Measurements from ENCODE around the gene TMEM218. TPM values are rescaled to one million over a fixed set of nuclear protein-coding genes. Genes with fewer than 3 reads are reported as not detected.

The TMEM218 gene
- total RNA-seq, 1 experiment from 2014 or later: 17.9 TPM

DNA sequence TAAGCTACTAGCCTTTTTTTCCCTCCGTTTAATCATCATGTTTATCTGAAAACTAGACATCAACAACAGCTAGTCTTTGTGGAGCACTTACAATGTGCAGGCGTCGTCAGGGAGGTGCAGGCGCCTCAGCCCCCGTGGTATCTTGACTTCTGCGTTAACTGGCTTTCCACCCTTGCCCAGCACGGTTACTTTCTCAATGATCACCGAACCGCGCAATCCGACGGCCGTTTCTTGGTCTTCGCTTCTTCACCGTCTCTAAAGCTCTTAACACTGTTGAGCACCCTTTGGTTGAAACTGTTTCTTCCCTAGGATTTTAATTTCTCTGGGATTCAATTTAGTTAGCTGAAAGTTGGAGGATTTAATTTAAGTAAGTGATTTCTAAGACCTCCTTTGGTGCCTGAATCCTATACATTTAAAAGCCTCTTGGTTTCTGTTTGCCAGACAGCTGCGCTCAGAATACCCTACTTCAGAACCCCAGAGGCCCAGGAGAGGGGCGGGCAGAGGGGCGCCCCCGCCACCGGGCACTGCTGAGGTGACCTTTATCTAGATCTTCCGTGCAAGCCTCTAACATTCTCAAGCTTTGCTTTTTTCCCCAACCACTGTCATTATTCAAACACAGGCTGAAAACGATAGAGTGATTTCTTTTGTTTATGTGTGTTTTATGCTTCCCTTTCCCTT lies 18.0 kb upstream of the TMEM218 start:
- DNase-seq (ENCODE audit: low read depth, low spot score): no peak
- ChIA-PET RAD21 (ENCODE audit: low non-redundant PET in 1 of 2, low total read pairs in 2 of 2, uncharacterized antibody in 2 of 2, unreplicated experiment in 2 of 2) (no interaction called here), POLR2A (no interaction called here), CTCF (no interaction called here)
- Histone ChIP-seq H3K4me2 (ENCODE audit: low read length) (no peak overlapping the region), H3K9me2 (ENCODE audit: insufficient read depth) (no peaks in the 10 kb centered on the region), H3K79me2 (ENCODE audit: insufficient read depth, low read length) (no peaks in the 10 kb centered on the region), H3K9me3 (ENCODE audit: control insufficient read depth in 1 of 2, insufficient read depth in 1 of 2, low read depth in 1 of 2, low read length in 2 of 2) (no peaks in the 10 kb centered on the region), H4K20me1 (ENCODE audit: insufficient read depth) (no peaks in the 10 kb centered on the region), H3K4me3 (replicated peaks in 1 of 2; ENCODE audit: low read depth in 1 of 2, low read length in 2 of 2) (no peak overlapping the region), H3K36me3 (ENCODE audit: control insufficient read depth in 1 of 2, insufficient read depth in 2 of 2, low read length in 2 of 2) (no peaks in the 10 kb centered on the region), H2AFZ (ENCODE audit: low read depth, low read length, poor library complexity, severe bottlenecking) (no peak overlapping the region), H3K27me3 (ENCODE audit: insufficient read depth, low read length) (0 out of 2 replicates have a peak, but pooled peaks cover 4% of the 10 kb centered on the region), H3K27ac (ENCODE audit: low read depth, low read length) (no peak overlapping the region), H3K9ac (ENCODE audit: low read length) (no peak overlapping the region), H3K4me1 (ENCODE audit: control insufficient read depth in 1 of 2, insufficient read depth in 2 of 2, low read length in 2 of 2) (peaks cover 0 to 2% of the 10 kb centered on the region in 2 experiments; a peak in 1 of 4 replicates)
- no TSS peak for BruUV-seq (replicated peaks)
- intact Hi-C loops (cut with micrococcal nuclease): no loop called here
- no peak for ATAC-seq
- TF ChIP-seq RAD21 (IDR thresholded peaks at IDR 0.05; ENCODE audit: low read depth): no peak
- TF ChIP-seq, protein P1, sequence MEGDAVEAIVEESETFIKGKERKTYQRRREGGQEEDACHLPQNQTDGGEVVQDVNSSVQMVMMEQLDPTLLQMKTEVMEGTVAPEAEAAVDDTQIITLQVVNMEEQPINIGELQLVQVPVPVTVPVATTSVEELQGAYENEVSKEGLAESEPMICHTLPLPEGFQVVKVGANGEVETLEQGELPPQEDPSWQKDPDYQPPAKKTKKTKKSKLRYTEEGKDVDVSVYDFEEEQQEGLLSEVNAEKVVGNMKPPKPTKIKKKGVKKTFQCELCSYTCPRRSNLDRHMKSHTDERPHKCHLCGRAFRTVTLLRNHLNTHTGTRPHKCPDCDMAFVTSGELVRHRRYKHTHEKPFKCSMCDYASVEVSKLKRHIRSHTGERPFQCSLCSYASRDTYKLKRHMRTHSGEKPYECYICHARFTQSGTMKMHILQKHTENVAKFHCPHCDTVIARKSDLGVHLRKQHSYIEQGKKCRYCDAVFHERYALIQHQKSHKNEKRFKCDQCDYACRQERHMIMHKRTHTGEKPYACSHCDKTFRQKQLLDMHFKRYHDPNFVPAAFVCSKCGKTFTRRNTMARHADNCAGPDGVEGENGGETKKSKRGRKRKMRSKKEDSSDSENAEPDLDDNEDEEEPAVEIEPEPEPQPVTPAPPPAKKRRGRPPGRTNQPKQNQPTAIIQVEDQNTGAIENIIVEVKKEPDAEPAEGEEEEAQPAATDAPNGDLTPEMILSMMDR (IDR thresholded peaks at IDR 0.05 in 2 of 3, conservative IDR thresholded peaks at IDR 0.05 in 1 of 3; ENCODE audit: borderline replicate concordance in 1 of 3, insufficient read depth in 1 of 3, low read depth in 2 of 3, low read length in 2 of 3): no peak
- no peak for TF ChIP-seq POLR2AphosphoS5 (IDR thresholded peaks at IDR 0.05; ENCODE audit: low read depth, low read length)
- TF ChIP-seq CEBPB (IDR thresholded peaks at IDR 0.05; ENCODE audit: low read depth): no peak
- TF ChIP-seq EZH2phosphoT487 (IDR thresholded peaks at IDR 0.05; ENCODE audit: borderline replicate concordance): no peak
- no peak for TF ChIP-seq ZFX (IDR thresholded peaks at IDR 0.05)
- TF ChIP-seq EGR1 (IDR thresholded peaks at IDR 0.05; ENCODE audit: low read depth): no peak
- no peak for TF ChIP-seq SP1 (IDR thresholded peaks at IDR 0.05; ENCODE audit: low read depth)
- TF ChIP-seq TCF7L2 (IDR thresholded peaks at IDR 0.05; ENCODE audit: borderline replicate concordance, extremely low read depth, insufficient read depth, insufficient read length): no peak
- no peak for TF ChIP-seq POLR2A (IDR thresholded peaks at IDR 0.05; ENCODE audit: borderline replicate concordance, extremely low read depth, insufficient read depth, insufficient read length)
- TF ChIP-seq CBX3 (IDR thresholded peaks at IDR 0.05; ENCODE audit: low read depth): no peak
- TF ChIP-seq, protein P2, sequence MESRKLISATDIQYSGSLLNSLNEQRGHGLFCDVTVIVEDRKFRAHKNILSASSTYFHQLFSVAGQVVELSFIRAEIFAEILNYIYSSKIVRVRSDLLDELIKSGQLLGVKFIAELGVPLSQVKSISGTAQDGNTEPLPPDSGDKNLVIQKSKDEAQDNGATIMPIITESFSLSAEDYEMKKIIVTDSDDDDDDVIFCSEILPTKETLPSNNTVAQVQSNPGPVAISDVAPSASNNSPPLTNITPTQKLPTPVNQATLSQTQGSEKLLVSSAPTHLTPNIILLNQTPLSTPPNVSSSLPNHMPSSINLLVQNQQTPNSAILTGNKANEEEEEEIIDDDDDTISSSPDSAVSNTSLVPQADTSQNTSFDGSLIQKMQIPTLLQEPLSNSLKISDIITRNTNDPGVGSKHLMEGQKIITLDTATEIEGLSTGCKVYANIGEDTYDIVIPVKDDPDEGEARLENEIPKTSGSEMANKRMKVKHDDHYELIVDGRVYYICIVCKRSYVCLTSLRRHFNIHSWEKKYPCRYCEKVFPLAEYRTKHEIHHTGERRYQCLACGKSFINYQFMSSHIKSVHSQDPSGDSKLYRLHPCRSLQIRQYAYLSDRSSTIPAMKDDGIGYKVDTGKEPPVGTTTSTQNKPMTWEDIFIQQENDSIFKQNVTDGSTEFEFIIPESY (IDR thresholded peaks at IDR 0.05; ENCODE audit: extremely low read depth, insufficient replicate concordance, low read length): no peak
- TF ChIP-seq, protein P3, sequence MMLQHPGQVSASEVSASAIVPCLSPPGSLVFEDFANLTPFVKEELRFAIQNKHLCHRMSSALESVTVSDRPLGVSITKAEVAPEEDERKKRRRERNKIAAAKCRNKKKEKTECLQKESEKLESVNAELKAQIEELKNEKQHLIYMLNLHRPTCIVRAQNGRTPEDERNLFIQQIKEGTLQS (IDR thresholded peaks at IDR 0.05): no peak
- TF ChIP-seq ELF1 (IDR thresholded peaks at IDR 0.05; ENCODE audit: borderline replicate concordance, low read depth): no peak

Measured in HCT116 (cell line).